ENCODE measurements around the gene LILRB1.
"Not testable (repeated sequence)": the region's sequence is repeated elsewhere in the genome, so short reads cannot be mapped to it uniquely, and the experiment has no call there.

GRCh38 chr19:54636081-54636480 is 5.8 kb downstream of the LILRB1 start:
- TF ChIP-seq, protein P1, sequence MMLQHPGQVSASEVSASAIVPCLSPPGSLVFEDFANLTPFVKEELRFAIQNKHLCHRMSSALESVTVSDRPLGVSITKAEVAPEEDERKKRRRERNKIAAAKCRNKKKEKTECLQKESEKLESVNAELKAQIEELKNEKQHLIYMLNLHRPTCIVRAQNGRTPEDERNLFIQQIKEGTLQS (IDR thresholded peaks at IDR 0.05), result not testable (repeated sequence)
- not testable (repeated sequence) for TF ChIP-seq TAF1 (conservative IDR thresholded peaks at IDR 0.05); CTCF (IDR thresholded peaks at IDR 0.05; ENCODE audit: low read depth, low read length, missing input control); MAX (IDR thresholded peaks at IDR 0.05); YY1 (IDR thresholded peaks at IDR 0.05); EGR1 (IDR thresholded peaks at IDR 0.05; ENCODE audit: low read depth in 2 of 2); SP1 (IDR thresholded peaks at IDR 0.05); RAD21 (IDR thresholded peaks at IDR 0.05); FOXA1 (IDR thresholded peaks at IDR 0.05); REST (IDR thresholded peaks at IDR 0.05); JUND (IDR thresholded peaks at IDR 0.05); ZBTB33 (IDR thresholded peaks at IDR 0.05); GABPA (IDR thresholded peaks at IDR 0.05 in 1 of 2, conservative IDR thresholded peaks at IDR 0.05 in 1 of 2); NR2F2 (IDR thresholded peaks at IDR 0.05)

Measured in liver (tissue), 3 donors.